ENCODE results near the gene XCR1.

DNA sequence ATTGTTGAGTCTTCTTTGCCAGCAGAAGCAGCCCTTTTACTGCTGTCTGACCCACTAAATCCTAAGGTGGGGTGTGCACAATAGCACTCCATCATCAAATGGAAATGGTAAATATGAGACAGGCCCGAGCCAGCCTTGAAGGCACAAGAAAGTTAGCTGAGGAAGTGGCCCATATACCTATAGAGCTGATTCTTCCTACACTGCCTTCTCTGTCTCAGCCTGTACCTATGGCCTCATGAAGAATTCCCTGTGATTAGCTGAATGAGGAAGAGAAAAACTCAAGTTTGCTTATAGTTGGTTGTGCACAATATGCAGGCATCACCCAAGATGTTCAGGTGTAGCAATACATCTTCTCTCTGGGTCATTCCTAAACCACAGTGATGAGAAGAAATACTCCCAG, 31.7 kb upstream of the XCR1 start:
- TF ChIP-seq, protein P1, sequence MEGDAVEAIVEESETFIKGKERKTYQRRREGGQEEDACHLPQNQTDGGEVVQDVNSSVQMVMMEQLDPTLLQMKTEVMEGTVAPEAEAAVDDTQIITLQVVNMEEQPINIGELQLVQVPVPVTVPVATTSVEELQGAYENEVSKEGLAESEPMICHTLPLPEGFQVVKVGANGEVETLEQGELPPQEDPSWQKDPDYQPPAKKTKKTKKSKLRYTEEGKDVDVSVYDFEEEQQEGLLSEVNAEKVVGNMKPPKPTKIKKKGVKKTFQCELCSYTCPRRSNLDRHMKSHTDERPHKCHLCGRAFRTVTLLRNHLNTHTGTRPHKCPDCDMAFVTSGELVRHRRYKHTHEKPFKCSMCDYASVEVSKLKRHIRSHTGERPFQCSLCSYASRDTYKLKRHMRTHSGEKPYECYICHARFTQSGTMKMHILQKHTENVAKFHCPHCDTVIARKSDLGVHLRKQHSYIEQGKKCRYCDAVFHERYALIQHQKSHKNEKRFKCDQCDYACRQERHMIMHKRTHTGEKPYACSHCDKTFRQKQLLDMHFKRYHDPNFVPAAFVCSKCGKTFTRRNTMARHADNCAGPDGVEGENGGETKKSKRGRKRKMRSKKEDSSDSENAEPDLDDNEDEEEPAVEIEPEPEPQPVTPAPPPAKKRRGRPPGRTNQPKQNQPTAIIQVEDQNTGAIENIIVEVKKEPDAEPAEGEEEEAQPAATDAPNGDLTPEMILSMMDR (IDR thresholded peaks at IDR 0.05), result no peak
- no peak for TF ChIP-seq POLR2A (IDR thresholded peaks at IDR 0.05)

All from heart left ventricle (tissue), 13 donors.